Stimulated activated CD4-positive, alpha-beta T cell treated with anti-CD3 and anti-CD28 coated beads, Interleukin-2, amount 100 ng/mL, for 24 hours (primary cell): Measurements from ENCODE around the gene KCNQ2.
"Not testable (repeated sequence)": the region's sequence is repeated elsewhere in the genome, so short reads cannot be mapped to it uniquely, and the experiment has no call there.

Source experiments
- DNase-seq, 2 donors: peaks; one replicate each; pipeline ENCODE4 v3.0.0-alpha.2; 2020

Gene KCNQ2

DNA sequence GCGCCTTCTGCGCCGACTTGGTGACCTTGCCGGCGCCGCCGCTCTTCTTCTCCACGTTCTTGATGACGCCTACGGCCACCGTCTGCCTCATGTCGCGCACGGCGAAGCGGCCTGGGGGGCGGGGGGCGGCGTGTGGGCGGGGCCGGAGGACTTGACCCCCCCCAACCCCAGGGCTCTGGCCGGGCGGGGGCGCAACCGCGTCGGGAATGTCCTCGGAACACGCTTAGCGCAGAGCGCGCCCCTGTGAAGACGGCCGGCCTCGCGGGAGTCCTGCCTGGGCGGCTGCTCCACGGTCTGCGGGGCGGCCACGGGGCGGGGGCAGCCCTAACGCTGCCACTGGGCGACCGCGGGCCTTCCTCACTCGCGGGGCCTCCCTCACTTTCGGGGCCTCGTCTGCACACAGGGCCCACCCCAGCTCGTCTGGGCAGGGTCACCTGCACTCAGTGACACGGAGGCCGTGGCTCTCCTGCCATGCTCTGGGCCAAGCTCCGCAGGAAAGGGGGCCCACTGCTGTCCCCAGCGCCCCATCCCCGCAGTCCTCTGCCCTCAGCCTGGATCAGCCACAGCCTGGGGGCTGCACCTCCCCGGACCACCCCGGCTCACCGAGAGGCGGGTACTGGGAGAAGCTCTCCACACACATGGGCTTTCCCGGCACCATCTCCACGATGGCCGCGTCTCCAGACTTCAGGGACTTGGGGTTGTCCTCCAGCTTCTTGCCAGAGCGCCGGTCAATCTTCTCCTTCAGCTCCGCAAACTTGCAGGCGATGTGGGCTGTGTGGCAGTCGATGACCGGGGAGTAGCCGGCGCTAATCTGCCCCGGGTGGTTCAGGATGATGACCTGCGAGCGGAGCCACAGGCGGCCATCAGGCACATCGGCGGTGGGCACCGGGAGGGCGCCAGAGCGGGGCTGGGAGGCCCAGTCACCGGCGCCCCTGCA lies 16.1 kb upstream of the KCNQ2 start:
- DNase-seq: no peak

DNA sequence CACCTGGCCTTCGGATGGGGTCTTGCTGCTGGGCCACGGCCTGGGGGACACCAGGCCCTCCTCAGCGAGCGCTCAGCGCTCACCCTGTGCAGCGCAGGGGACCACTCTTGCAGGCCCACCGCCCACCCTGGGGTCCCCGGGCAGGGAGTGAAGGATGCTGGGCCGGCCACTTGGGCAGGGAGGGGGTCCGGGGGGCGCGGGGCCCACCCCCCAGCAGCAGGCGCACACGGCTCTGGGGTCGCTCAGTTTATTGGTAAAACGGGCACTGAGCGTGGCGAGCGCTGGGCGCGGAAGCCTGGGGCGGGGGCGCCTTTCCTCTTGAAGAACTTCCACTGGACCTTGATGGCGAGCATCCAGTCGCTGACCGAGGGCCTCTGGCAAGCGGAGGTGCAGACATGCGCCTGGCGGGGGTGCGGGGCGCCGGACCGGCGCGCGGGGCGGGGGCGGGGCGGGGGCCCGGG lies 15.4 kb upstream of the KCNQ2 start:
- DNase-seq: no peak

DNA sequence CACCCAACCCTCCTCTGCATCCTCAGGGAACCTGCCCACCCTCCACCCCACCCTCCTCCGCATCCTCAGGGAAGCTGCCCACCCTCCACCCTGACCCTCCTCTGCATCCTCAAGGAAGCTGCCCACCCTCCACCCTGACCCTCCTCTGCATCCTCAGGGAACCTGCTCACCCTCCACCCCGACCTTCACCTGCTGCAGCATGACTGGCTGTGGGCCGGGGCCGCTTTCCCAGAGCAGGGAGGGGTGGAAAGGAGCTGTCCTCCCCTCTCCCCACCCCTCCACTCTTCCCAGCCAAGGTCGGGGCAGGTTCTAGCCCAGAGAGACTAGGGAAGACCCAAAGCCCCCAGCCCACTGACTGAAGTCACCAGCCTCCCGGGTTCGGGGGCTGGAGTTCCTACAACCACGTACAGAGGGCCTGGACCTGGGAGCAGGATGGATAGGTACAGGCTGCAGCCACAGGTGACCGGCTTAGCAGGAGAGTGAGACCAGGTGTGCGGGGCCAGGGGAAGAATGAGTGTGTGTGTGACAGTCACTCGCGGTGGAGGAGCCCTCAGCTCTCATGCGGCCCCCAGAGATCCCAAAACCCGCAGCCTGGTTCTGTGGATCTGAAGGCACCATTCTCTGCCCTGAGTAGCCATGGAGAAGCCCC lies 14.8 kb upstream of the KCNQ2 start:
- DNase-seq: no peak

DNA sequence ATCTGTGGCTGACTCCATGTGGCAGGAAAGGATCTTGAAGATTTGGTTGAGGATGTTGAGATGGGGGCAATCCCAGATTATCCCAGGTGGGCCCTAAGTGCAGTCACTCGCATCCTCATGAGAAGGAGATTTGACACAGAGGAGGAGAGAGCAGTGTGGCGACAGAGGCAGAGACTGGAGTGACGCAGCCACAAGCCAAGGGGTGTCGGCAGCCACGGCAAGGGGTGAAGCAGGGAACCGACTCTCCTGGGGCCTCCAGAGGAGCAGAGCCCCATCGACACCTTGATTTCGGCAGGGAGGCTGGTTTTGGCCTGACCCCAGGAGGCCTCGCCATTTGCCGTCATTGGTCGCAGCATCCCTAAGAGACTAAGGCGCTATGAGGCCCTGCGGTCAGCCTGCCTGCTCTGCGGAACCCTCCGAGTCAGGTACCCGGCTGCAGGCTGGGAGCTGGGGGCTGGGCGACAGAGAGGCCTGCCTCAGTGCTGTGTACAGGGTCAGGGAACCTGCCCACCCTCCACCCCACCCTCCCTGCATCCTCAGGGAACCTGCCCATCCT lies 13.9 kb upstream of the KCNQ2 start:
- no peak for DNase-seq

DNA sequence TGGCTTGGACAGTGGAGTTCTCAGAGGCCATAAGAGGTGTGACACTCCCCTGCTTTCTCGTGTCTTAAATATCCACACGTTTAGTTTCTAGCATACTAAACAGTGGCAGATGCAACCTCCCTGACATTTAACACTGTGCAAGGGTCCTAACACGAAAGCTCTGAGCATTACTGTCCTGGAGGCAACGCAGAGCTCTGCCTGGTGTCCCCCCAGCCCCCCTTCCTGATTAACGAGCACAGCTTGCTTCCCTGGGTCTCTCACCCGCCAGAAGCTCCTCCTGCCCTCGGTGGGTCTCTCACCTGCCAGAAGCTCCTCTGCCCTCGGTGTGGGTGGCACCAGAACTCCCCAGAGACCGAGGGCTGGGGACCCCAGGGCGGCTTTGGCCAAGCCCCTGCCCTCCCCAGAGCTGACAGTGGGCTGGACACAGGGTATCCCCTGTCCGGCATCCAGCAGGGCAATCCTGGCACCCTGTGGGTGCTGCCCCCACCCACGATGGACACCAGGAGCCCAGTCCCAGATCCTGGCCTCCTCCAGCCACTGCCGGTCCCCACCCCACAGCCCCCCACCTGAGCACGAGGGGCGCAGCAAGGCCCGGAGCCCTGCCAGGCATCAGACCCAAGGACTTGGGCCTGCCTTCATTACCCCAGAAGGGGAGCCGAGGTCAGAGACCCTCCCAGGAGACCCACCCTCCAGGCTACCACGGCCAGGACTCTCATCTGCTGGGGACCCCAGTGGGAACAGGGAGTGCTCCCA lies 12.4 kb upstream of the KCNQ2 start:
- DNase-seq: no peak

DNA sequence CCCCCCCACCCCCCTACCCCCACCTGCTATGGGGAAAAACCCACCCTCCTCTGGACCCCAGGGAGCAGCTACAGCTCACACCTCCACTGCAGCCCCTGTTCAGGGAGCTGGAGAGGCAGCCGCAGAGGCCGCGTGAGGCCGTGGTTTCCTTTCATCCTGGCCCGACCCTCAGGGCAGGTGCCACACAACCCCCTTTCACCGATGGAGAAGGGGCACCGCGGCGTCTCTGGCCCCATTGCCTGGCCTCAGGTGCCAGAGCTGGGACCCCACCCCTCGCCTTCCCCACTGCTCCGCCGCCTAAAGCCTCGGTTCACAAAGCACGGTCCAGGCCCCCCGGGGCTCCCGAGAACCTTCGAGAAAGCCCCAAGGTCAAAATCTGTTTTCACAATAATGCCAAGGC lies 11.8 kb upstream of the KCNQ2 start:
- DNase-seq: no peak

DNA sequence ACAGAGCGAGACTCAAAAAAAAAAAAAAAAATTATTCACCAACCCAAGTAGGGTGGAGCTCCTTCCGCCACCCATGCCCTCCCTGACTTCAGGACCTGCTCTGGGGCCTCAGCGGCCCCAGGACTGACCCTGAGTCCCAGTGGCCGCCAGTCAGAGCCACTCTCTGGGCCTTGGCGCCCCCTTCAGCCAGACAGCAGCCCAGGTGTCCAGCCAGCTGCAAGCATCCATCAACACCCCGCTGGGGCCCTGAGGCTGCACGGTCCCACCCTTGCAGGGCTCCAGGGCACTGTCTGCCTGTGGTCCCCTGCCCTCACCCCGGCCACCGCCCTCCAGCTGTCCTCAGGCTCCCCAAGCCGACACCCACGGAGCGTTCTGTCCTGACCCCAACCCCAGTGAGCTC lies 11.4 kb upstream of the KCNQ2 start:
- DNase-seq: no peak

DNA sequence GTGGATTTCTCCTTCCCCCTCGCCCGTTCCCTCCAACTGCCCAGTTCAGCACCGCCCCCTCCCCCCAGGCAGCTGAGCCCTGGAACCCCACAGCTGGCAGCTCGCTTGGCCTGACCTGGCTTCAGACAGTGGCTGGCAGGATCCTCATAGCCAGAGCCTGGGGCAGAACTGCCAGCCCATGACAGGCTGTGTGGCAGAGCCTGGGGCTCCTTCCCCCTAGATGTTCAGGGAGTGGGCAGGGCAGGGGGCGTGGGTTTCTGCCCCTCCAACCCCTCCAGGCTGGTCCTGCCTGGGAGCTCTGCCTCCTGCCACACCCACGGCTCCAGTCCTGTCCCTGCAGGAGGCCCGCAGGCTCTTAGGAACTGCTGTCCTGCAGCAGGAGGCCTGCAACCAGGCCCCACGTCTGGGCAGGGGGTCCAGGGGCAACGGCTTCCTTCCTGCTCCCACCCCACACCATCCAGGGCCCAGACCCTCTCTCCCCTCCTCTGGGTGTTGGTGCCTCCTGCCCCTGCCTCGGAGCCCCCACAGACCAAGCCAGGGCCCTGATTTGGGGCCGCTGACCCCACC lies 9.6 kb upstream of the KCNQ2 start:
- DNase-seq: no peak

DNA sequence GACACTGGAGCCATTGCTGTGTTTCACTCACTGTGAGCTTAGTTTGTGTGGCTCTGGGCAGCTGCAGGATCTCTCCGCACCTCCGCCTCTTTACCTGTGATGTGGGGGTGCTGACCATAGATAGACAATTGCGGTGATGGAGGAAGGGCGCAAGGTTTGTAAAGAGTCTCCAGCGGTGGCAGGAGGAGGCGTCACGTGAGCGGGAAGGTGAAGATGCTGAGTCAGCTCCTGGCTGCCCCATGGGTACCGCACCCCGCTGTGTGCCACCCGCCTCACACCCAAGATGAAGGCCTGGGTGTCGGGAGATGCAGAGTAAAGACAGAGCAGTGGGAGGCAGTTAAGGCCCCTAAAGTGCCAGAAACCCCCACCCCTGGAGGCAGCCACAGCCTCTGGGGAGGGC lies 9.0 kb upstream of the KCNQ2 start:
- no peak for DNase-seq

DNA sequence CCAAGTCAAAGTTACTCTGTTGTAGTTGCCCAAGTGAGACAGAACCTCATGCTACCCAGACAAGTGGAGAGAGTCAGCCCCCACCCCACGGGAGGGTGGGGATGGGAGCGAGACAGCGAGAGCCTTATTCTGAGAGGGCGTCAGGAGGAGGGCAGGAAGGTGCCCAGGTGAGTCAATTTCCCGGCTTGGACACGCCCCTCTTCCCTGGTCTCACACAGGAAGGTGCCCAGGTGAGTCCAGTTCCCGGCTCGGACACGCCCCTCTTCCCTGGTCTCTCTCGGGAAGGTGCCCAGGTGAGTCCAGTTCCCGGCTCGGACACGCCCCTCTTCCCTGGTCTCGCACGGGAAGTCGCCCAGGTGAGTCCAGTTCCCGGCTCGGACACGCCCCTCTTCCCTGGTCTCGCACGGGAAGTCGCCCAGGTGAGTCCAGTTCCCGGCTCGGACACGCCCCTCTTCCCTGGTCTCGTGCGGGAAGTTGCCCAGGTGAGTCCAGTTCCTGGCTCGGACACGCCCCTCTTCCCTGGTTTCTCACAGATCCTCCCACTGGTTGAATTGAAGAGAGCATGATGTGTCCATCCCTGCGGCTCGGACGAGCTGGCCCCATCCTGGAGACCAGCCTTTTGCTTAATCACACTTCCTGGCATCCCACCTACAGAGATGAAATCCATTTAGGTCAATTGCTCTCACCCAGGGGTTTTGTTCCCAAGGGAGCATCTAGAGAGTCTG lies 7.4 kb upstream of the KCNQ2 start:
- not testable (repeated sequence) for DNase-seq

DNA sequence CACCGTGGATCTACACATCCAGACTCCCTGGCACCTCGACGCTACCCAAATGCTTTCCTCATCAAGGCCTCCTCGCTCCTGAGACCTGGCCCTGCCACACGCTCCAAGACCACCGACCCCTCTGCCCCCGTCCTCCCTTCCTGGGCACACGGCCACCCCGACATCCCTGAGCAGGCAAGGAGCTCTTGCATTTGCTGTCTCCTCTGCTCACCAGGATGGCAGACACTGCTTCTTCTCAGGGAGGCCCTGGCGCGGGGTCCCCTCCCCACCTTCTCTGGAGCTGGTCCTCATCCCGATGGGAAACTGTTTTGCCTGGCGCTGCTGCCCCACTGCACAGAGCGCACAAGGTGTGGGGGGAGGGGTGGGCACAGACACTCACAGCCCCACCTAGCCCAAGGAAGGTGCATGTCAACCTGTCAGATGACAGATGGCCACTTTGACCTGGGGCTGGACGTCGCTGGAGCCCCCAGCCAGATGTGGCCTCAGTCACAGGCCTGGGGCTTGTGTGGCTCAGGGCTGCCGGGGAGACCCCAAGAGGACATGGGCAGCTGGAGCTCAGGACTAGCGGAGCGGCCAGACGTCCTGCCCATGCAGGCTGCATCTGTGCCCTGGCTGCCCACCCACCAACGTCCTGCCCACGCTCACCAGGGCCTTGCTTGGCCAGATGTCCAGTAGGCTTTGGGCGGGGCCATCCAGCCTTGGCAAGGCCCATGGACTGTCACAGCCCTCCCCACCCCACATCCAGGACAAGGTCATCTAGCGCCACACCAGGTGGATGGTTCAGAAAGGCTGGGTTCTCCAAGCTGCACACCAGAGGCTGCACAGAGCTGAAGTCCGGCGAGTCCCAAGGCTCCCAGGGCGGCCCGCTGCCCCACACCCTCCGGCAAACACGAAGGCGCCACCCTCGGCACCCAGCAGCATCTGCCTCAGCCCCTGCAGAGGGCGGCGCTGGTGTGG lies 6.2 kb upstream of the KCNQ2 start:
- DNase-seq: no peak

DNA sequence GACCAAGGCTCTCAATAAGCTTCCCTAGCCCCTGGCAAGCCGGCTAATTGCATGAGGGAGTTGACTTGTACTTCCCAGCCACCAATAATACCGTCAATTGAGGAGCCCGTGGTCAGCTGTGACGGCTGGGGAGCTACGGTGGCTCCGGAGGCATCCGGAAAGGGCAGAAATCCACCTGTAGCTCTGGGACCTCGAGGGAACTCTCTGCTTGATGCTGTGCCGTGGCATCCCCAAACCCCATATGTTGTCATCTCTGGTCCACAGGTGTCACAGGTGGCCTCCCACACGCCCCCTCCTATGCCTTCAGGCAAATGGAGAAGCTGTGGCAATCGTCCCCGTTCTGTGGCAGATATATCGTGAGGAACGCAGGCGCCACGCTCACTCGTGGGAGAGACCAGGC lies 5.5 kb upstream of the KCNQ2 start:
- DNase-seq: no peak

DNA sequence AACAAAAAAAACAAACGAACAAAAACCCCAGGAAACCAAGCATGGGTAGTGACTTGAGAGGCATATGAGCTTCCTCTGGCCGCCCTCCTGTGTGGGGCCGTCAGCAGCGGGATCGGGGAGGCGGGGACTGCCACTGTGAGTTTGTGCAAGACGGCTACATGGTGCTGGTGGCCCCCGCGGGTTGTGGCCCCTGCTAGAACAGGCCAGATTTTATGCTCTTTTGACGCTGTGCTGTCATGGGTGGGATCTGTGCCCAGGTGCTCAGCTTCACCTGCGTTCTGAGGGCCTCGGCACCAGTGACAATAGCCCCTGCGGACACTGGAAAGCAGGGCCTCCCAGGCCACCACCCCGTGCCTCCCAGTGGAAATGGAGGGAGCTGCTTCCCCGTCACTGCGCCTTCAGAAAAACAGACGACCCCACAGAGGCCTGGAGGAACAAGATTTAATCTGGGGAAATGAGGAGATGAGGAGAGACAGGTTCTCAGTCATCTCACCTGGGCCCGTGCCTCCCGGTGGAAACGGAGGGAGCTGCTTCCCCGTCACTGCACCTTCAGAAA lies 4.7 kb upstream of the KCNQ2 start:
- no peak for DNase-seq

DNA sequence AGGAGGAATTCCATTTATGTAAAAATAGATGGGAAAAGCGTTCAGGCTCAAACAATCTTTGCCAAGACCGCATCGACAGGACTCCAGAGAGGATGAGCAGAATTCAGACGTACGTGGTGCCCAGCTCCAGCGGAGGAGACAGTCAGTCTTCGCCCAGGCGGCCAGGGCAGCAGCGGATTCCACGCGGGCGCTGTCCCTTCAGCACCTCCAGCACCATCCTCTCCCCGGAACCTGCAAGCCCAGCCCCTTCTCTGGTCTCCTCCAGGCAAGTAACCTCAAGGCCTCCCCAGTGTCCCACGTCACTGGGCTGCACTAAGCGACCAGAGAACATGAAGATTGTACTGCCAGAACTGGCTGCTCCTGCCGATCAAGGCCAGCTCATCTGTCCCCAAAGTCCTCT lies 2.8 kb upstream of the KCNQ2 start:
- DNase-seq: no peak

DNA sequence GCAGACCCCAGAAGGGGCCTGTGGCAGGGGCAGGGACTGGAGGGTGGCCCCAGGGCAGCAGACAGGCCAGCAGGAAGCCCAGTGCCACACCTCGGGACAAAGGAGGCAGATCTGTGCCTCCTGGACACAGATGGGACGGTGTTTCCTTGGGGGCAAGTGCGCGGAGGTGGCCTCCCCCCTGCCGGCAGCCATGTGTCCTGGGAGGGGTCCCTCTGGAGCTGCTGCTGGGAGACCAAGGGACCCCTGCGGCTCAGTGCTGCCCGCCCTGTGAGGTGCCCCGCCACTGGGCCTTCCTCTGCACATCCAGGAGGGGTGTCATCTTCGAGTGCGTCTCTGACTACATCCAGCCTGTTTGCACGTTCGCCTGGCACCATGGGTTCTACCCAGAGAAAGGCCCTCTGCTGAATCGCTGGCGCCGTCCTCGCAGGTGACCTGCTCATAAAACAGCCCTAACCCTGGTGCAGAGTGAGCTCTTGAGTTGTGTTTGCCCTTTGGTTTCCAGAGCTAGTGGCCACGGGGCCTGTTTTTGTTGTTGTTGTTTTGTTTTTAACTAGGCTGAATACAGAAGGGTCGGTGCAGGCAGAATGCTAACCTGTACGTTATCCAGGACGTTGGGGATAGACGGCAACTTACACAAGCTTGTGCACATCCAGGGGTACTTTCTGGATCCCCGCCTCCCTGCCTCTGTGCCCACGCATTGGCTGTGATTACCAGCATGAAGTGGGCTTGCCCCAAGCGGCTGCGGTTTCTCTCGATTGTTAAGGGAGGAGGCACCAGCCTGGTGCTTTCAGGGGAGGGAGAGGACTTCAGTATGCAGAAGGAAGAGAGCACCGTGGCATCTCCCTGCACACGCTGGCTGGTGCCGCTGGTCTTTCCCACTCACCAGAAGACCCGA lies 1.3 kb upstream of the KCNQ2 start:
- DNase-seq: no peak

DNA sequence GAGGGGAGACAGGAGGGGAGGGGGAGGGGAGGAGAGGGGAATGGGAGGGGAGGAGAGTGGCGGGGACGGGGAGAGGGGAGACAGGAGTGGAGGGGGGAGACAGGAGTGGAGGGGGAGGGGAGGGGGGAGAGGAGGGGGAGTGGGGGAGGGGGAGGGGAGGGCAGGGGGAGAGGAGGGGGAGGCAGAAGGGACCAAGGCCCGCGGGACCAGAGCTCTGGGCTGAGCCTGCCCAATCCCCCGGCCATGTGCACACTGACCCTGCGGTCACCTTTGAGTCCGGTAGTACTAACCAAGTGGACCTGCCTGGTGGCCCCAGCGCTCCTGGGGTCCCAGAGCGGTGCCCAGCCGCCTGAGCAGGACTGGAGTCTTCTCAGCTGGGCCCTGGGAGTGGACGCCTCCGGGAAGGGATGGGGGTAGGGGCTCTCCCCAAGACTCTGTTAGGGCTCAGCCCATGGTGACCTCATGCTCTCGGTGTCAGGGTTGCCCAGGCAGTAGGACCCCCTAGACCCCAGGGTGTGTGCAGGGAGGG lies 471 bp upstream of the KCNQ2 start:
- no peak for DNase-seq

DNA sequence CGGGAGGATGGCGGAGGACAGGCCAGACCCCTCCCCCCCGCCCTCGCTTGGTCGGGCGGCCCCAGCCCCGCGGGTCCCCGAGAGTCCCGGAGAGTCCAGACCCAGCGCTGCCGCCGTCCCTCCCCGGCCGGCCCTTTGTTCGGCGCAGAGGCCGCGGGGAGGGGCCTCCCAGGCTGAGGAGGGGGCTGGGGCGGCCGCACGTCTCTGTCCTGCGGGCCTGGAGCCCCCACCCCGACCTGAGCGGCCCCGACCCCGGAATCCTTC lies 806 bp downstream of the KCNQ2 start:
- DNase-seq: no peak

DNA sequence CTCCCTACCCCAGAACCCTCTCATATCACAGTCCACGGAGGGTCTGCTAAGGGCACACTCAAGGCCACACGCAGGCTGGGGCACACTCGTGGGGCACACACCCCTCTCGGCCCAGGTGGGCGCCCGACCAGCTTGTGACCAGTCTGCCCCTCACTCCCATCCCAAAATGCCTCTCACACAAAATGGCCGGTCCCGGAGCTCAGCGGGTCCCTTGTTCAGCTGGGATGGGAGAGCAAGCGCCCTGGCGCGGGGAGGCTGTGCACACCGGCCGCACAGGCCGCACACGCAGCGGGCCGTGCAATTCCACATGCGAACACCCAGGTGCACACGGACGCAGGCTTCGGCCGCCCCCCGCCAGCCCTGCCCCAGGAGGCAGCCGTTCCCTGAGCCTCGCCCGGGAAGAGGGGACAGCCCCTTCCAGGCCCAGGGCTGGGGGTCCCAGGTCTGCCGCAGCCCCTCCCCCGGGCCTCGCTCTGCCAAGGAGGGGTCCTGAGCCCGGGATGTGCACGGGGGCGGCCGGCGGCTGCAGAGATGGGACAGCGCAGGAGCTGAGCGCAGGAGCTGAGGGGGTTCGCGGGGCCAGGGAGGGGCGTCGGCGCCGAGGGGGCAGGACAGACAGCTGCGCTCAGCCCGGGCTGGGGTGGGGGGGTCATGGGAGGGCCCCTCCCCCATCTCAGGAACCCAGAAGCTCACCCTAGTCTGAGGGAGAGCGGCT lies 1.3 kb downstream of the KCNQ2 start:
- DNase-seq: no peak

DNA sequence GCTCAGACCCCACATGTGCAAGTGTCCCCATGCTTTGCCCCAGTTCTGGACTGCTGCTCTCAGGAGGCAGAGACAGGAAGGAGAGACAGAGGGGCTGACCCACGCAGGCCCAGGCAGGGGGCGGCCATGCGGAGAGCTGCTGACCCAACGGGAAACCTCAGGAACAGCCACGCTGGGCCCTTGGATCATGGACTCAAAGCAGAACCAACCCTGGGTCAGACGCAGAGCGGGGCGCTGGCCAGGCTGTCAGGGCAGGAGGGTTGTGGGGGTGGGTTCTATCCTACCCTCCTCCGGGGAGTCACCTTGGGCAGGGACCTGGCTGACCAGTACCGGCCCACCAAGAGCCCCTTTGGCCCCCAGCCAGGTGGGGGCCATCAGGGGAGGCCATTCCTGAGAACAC lies 2.0 kb downstream of the KCNQ2 start:
- DNase-seq: no peak
